Skeletal muscle cell (primary cell): ENCODE measurements around the gene ARHGAP35.

ENCODE experiments used
- DNase-seq: peaks from one replicate; pipeline ENCODE4 v3.0.0-alpha.2; 2010; ENCODE audit warnings: low read depth
- H3K4me3 ChIP-seq: 2 replicates; pipeline ENCODE4 v1.5.1; 2011; ENCODE audit warnings: low read depth, mild to moderate bottlenecking, control low read depth, low read length, moderate library complexity

Gene ARHGAP35

DNA sequence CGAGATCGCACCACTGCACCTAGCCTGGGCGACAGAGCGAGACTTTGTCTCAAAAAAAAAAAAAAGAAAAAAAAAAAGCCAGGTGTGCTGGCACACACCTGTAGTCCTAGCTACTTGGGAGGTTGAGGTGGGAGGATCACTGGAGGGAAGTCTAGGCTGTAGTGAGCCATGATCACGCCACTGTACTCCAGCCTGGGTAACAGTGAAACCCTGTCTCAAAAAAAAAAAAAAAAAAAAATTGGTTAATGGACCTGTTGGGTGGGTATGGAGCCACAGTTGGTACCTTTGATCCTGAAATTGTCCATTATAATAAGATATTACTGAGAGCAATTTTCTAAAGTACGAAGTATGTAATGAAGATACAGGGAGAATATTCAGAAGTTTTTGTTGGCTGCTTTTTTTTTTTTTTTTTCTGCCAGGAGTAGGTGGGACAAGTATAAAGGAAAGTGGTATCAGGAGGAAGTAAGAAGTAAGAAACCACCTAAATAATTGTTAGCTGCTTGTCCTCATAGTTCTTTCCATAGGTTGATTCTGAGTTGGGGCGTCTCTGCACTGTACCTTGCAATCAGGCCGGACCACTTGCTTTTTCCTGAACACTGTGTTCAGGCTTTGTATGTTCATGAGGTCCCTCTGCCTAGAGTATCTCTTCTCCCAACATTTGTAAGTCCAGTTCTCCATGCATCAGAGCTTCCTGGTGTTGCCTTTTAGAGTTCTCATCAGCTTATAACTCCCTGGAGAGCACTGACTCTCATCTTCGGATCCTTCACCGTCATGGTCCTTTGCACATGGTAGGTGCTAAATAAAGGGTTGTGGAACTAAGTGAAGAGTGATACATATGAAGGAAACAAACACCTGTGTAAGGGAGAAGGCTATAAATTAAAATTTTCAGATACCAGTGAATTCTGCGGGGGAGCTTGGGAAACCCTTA is 31.7 kb downstream of the ARHGAP35 start:
- DNase-seq: no peak
- no peak overlapping the region for H3K4me3 ChIP-seq

DNA sequence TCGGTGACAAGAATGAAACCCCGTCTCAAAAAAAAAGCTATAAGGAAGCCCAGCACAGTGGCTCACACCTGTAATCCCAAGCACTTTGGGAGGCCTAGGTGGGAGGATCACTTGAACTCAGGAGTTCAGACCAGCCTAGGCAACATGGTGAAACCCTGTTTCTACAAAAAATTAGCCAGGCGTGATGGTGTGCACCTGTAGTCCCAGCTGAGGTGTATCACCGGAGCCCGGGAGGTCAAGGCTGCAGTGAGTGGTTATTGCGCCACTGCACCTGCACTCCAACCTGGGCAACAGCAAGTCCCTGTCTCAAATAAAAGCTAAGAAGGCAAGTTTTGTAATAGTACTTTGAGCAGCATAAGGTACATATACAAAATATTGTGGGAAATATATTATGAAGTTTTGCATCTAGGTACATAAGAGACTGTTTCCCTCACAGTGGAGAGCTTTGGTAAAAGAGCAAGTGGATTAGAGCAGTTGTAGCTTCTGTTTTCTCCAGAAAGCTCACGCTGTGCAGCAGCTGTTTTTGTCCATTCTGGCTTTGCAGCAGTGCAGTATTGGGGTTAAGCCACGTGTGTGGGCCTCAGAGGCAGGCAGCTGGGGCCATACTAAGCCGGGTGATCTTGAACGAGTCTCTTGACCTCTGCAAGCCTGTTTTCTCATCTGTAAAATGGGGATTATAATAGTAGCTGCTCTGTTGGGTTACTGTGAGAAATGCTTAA is 35.4 kb downstream of the ARHGAP35 start:
- DNase-seq: no peak

DNA sequence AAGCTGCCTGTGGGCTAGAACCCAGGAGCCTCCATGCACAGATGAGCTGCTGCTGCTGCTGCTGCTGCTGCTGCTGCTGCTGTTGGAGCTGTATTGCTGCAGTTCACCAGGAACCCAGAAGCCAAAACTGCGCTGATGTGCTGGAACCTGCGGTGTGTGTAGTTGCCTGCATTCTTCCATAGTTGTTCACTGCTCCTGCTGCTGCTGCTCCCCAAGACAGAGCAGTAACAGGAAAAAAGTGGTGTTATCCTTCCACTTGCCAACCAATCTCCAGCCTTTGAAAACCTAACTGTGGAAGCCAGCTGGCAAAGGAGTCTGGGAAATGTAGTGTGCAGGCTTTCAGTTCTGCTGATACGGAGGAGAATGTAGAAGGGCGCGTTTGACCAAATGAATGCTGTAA is 37.9 kb downstream of the ARHGAP35 start:
- DNase-seq: no peak
- H3K4me3 ChIP-seq: no peak overlapping the region

More for the DNA sequence above, 35.4 kb downstream of the ARHGAP35 start:
- H3K4me3 ChIP-seq: no peak overlapping the region

DNA sequence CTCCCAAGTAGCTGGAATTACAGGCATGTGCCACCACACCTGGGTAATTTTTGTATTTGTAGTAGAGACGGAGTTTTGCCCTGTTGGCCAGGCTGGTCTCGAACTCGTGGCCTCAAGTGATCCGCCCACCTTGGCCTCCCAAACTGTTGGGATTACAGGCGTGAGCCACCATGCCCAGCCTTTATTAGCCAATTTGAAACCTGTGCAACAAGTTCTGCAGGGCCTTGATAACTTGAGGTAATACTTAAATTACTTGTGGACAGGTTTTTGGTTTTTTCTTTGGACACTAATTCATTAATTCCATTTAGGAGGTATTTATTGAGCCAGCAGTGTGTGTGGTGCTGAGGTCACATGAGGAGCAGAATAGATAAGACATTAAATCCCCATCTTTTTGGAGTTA is 39.5 kb downstream of the ARHGAP35 start:
- DNase-seq: no peak
- no peak overlapping the region for H3K4me3 ChIP-seq

DNA sequence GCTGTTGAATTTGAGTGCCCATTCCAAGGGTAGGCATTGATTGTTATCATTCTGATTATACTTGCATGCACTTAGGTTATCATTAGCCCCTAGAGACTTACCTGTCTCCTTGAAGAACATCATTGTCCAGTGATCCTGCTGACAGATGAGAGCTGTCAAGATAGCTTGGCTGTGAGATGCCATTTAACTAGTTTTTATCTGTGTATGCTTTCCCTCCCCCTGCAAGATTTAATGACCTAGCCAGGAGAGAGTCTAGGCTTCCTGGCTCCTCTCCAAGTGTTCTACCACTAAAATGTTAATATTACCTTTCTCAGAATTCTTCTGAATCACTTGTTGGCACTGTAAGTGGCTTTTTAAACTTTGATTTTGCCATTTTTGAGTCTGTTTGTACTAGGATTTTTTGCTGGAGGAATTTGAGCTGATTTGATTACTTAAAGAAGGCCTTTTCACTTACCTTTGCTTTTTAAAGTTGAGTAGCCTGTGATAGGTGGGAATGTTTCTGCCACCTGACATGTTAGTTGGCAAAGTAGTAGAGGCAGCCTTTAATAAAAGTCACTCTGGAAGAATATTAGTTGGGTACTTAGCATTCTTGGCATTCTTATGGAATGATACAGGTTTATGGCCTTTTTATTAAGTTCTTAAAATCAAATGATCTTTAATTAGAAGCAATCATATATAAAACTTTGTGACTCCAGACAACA is 41.1 kb downstream of the ARHGAP35 start:
- no peak for DNase-seq
- H3K4me3 ChIP-seq: no peak overlapping the region

DNA sequence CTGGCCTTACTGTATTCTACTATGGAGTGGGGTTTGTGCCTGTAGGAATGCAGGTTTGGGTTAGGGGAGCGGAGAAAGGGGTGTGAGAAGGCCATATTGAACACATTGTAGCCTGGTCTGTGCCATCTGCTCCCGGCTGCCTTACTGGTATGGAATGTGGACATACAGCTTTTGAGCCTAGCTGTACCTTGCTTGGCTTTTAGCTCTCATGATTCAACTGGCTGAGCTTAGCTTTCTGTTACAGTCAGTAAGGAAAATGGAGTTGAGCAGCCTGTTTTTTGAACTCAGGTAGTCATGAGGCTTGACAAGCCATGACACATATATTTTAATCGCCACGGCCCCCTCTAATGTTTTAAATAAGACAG is 41.6 kb downstream of the ARHGAP35 start:
- H3K4me3 ChIP-seq: no peak overlapping the region
- DNase-seq: no peak

DNA sequence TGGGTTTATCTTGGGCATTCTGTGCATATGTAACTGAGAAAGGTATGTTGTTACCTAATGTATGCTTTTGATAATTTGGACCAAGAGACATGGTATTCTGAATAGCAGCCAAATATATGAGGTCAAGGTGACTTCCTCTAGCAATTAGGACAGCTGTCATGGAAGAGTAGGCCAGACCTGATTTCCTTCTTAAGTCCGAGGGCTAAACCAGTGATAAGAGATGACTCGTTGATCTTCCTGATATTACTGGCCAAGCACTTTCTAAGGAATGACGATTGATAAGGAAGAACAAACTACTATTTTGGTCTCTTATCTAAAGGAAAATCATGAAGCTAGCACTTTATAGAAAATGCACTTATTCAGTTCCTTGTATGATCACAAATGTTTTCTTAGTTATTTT is 42.7 kb downstream of the ARHGAP35 start:
- no peak for DNase-seq
- no peak overlapping the region for H3K4me3 ChIP-seq

DNA sequence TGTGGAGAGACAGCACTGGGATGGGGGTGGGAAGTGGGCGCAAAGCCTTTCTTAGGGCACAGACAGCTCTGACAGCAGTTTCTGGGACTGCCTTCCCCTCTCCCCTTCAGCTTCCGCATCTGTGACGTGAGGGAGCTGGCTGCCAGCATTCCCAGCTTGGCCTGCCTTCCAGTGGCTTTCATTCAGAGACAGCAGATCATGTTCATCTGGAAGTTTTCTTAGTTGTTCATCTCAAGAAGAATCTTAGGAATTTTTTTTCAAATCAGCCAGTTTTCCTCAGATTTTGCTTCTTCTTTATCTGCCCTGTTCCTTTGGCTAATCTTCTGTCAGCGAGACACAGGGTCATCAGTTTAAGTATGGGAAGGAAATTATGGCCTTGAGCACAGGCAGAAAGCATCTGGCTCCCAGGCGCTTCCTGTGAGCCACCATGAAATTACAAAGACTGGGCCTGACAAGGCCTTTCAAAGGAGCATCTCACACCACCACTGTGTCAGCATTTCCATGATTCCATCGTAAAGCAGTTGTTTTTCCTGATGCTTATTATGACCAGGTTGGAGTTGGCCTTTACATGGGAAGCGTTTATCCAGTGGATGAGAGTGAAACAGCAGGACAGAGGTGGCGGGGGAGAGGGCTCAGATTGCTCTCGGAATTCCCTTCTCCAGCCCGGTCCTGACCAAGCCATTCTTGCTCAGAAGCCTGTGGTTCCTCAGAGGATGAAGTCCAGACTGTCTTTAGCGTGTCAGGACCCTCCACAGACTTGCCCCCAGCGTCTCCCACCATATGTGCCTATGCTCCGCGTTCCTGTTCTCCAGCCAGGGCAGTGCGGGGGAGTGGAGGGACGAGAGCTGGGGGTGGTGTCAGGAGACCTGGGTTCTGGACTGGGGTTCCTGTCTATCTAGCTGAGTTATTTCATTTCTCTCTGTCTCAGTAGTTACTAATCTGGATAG is 43.6 kb downstream of the ARHGAP35 start:
- DNase-seq: no peak

DNA sequence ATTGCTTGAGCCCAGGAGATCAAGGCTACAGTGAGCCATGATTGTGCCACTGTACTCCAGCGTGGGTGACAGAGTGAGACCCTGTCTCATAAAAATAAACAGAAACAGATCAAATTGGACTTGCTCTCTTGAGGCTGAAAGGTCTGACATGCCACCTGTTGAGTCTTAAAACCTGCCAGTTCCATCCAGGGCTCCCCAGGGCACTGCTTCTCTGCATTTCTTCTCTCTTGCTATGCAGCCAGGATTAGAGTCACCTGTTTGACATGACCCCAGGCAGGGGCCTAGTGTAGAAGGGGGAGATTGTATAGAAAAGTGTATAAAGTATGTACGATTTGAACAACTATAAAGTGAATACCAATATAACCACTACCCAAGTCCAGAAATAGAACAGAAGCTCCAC is 45.4 kb downstream of the ARHGAP35 start:
- H3K4me3 ChIP-seq: no peak overlapping the region
- no peak for DNase-seq

More for the DNA sequence above, 43.6 kb downstream of the ARHGAP35 start:
- H3K4me3 ChIP-seq: no peak overlapping the region

DNA sequence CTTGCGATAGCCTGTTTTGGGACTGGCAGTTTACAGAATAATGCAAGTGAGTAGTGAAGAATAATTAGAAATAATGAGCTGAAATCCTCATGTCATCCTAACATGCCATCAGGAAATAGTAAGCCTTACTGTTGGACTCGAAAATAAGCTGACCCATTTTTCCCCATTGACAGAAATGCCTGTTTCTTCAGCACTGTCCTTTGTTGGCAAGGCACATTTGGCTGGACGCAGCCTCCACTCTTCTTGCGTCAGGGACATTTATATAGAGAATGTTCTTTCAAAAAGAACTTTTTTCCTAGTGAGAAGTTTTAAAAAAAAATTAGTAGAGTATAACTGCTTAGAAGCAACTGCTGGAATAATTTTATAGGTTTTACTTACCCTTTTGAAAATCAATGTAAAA is 47.1 kb downstream of the ARHGAP35 start:
- DNase-seq: no peak
- no peak overlapping the region for H3K4me3 ChIP-seq

DNA sequence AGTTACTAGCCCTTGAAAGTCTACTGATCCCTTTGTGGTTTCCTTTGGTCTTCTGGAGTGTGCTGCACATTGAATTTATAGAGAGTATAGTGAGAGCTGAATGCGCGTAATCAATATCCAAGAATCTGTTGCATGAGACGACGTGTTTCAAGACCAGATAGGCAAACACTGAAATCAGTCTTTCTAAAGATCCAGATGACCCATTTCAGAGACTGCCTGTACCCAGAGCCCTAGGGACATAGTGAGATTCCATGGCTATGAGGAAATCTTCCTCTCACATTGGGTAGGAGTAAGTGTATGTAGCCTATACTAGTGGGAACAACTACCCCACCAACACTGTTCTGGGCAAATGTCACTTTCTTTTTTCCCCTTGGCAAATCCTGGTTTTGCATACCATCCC is 48.6 kb downstream of the ARHGAP35 start:
- DNase-seq: no peak

More for the DNA sequence above, 48.6 kb downstream of the ARHGAP35 start:
- H3K4me3 ChIP-seq: no peak overlapping the region
